GM18502 (cell line): ENCODE results near the gene AKR7A2.
"Not testable (repeated sequence)": the region's sequence is repeated elsewhere in the genome, so short reads cannot be mapped to it uniquely, and the experiment has no call there.

Experiments used
- ATAC-seq: cut with Tn5 transposase; IDR thresholded peaks from one replicate; pipeline ENCODE4 v1.9.1; 2021; ENCODE audit warnings: mild to moderate bottlenecking; ENCODE audit not compliant: unreplicated experiment, poor library complexity

Gene AKR7A2

GRCh38 chr1:19309123-19309813, 2.7 kb downstream of the AKR7A2 start:
- ATAC-seq = no peak

- ATAC-seq = no peak
Measured at GRCh38 chr1:19308509-19308907, 3.4 kb downstream of the AKR7A2 start.

GRCh38 chr1:19307794-19308508, 4.0 kb downstream of the AKR7A2 start:
- no peak for ATAC-seq

DNA sequence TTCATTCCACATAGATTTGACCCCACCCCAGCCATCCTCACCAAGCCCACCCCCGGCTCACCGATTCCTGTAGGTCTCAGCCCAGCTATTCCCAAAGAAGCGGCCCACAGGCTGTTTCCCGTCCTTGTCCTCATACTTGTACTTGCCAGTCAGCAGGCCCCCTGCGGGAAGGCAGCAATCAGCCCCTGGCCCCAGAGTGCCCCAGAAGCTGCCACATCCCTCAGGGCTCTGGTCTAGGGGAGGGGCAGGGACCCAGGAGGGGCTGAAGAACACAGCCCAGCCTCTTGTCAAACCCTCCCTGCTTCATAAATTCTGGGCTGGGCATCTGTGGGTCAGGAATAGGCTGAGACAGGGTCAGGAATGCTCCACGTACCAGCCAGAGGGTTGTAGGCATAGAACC, 5.0 kb downstream of the AKR7A2 start:
- no peak for ATAC-seq

DNA sequence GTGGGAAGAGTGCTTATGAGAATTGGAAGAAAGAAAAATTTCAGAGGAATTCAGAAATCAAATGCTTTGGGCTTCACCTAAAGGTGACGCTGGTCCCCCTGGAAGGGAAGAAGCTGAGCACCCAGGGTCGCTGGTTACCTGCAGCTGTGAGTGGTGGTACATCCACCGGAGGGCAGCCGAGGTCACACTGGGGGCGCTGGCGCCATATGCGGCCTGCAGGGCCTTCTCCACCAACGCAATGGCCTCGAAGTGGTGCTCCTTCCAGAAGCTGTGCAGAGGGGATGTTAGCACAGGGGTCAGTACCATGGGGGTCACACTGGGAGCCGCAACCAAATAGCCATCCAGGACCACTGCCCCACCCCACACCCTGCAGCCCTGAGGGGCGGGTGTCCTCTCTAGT, 6.1 kb downstream of the AKR7A2 start:
- ATAC-seq = no peak

- not testable (repeated sequence) for ATAC-seq
Measured at GRCh38 chr1:19304081-19304480, 7.9 kb downstream of the AKR7A2 start.

DNA sequence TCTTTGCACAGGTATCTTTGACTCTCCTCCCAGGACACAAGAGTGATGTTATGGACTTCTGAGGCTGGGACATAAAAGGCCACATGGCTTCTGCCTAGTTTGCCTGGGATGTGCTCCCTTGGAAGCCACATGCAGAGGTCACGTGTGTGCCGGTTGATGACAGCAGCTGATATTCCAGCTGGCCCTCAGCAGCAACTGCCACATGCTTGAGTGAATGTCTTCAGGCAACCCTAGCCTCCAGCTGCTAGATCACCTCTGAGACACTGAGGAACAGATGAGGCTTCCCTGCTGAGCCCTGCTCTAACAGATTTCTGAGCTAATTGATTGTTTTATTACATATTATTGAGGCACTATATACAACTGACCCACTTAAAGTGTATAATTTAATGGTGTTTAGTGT, 11.7 kb downstream of the AKR7A2 start:
- no peak for ATAC-seq

DNA sequence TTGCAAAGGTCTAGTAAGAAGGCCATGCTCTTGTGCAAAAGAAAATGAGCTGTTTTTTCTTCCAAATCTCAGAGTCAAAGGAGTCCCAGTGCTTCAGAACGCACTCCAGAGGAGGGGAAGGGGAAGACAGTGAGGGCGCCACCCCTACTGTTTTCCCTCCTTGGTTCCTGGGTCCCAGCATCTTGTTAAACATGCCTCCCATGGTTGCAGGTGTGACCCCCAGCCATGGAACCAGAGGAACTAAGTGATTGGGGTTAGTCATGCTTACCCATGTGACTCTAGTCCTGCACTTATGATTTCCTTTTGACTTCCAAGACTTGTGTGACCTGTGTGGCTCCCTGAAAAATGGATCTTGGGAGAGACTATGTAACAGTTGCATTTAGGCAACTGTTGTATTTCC, 17.3 kb downstream of the AKR7A2 start:
- ATAC-seq = no peak

DNA sequence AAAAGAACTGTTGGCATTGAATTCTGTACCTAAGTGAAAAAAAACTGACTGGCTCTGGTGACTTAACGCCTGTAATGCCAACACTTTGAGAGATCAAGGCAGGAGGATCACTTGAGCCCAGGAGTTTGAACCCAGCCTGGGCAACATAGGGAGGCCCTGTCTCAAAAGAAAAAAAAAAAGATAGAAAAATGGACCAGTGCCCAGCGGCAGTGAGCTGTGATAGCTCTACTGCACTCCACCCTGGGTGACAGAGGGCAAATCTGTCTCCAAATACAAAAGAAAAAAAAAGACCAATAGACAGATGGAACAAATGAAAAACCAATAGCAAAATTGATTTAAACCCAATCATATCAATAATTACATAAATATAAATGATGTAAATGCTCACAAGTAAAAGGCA, 22.7 kb downstream of the AKR7A2 start:
- no peak for ATAC-seq

DNA sequence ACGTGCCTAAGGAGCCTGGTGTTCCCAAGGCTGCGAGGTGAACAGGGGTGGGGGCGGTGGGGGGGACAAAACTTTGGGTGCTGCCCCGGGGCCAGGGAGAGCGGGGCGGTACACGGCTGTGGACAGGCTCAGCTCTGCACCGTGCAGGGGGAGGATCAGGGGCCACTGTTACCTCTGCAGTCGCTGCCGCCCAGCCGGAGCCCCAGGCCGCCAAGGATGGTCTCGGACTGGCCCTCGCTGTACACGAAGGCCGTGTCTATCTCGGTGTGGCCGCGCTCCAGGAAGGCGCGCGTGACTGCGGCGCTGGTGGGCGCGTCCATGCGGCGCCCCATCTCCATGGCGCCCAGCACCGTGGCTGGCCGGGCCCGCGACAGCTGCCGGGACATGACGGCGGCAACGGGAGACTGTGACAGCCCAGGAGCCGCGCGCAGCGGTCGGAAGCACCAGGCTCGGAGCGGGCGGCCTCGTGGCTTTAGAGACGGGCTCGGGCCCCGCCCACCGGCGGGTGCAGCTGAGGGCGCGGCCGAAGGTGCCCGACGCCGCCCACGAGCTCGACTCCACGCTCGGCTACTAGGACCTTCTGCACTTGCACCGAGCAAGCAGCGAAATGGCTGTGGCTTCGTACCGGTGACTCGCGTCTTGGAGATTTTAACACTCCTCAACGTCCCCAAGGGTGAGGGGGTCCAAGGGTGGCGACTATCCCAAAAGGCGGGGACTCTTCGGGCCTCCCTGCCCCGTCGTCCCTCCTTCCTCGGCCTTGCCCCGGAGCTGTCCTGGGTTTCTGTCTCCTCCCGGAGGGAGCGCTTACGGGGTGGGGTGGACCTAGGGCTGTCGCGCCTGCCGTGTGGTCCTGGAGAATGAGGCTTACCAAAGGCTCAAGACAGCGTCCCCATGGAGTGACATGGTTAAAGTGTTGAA, 23.4 kb downstream of the AKR7A2 start, which contains the start of gene AKR7A3:
Gene AKR7A3 (minus strand): TSS at position 447 of the 918 bp plus-strand sequence. CDS start 61 bp downstream, at position 386.
- ATAC-seq = not testable (repeated sequence)

DNA sequence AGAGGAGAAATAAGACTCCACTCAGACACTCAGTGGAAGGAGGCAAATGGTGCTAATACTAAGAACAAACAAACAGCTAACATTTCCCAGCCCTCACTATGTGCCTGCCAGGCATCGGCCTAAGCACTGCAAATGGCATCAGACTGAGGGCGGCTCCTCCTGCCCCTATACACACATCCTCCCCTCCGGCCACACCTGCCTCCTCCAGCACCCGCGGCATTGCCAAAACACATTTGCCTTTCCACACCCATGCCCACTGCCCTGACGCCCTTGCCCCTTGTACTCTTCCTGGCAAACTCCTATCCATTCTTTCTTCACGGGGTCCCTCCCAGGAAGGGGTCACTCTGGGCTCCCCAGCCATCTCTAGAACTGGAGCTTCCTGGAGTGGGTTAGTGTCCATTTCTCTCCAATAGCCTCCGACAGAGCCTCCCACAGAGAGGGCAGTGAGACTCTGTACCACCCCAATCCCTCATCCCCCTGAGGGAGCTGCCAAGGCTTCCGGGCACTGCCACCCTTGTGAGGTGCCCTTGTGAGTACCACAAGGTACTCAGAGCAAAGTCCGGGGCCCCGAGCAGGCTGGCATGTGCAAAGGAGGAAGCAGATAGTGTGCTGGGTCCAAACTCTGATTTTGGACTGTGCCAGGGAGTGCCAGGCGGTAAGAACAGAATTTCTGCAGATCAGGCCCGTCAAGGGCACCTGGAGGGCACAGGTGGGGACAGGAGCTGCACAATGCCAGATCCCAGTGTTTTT, 24.3 kb downstream of the AKR7A2 start:
- no peak for ATAC-seq

DNA sequence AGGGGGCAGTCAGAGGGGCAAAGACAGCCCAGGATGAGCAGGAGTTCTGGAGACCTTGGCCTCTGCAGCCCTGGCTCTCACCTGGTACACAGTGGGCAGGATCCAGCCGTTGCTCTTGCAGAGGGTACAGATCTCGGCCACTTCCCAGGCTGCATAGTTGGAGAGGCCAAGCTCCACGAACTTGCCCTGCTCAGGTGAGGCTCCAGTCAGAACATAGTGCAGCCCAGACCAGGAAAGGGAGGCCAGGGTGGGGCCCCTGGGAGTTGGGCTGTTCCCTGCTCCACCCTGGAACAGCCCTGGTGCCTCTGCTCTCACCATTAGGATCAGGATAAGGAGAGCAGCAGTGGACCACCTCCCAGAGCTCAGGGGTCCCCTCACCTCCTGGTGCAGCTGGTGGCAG, 26.1 kb downstream of the AKR7A2 start:
- ATAC-seq = not testable (repeated sequence)

DNA sequence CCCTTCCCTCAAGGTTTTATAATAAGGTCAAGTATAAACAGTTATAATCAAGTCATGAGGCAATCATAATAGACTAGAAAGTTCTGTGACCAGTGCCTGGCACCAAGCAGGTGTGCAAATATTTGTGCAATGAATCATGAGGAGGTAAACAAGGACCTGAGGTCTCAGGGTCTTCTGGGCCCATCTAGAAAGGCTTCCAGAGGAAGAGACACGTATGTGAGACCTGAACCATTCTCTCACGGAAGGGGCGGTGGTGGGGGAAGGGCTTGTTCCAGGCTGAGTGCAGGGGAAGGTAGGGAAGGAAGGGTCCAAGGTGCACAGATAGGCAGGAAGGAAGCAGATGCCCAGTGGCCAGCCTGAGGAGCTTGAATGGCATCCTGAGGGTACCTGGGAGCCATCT, 26.6 kb downstream of the AKR7A2 start:
- ATAC-seq = not testable (repeated sequence)

- no peak for ATAC-seq
Measured at GRCh38 chr1:19284881-19285280, 27.1 kb downstream of the AKR7A2 start.

DNA sequence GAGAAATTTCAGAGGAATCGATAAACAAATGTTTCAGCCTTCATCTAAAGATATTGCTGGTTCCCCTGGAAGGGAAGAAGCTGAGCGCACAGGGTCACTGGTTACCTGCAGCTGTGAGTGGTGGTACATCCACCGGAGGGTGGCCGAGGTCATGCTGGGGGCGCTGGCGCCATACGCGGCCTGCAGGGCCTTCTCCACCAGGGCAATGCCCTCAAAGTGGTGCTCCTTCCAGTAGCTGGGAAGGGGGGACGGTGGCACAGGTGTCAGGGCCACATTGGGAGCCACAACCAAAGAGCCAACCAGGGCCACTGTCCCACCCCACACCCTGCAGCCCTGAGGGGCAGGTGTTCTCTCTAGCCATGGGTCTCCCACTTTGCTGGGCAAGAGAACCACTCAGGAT, 28.1 kb downstream of the AKR7A2 start:
- no peak for ATAC-seq

DNA sequence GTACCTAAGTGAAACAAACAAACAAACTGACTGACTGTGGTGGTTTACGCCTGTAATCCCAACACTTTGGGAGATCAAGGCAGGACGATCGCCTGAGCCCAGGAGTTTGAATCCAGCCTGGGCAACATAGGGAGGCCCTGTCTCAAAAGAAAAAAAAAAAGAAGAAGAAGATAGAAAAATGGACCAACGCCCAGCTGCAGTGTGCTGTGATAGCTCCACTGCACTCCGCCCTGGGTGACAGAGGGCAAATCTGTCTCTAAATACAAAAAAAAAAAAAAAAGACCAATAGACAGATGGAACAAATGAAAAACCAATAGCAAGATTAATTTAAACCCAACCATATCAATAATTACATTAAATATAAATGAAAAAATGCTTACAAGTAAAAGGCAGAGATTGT, 37.3 kb downstream of the AKR7A2 start:
- no peak for ATAC-seq

DNA sequence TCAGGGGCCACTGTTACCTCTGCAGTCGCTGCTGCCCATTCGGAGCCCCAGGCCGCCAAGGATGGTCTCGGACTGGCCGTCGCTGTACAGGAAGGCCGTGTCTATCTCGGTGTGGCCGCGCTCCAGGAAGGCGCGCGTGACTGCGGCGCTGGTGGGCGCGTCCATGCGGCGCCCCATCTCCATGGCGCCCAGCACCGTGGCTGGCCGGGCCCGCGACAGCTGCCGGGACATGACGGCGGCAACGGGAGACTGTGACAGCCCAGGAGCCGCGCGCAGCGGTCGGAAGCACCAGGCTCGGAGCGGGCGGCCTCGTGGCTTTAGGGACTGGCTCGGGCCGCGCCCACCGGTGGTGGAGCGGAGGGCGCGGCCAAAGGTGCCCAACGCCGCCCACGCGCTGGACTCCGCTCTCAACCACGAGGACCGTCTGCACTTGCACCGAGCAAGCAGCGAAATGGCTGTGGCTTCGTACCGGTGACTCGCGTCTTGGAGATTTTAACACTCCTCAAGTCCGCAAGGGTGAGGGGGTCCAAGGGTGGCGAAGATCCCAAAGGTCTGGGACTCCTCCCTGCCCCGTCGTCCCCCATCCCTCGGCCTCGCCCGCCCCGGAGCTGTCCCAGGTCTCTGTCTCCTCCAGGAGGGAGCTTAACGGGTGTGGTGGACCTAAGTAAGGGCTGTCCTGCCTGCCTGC, 38.0 kb downstream of the AKR7A2 start:
- ATAC-seq = not testable (repeated sequence)

DNA sequence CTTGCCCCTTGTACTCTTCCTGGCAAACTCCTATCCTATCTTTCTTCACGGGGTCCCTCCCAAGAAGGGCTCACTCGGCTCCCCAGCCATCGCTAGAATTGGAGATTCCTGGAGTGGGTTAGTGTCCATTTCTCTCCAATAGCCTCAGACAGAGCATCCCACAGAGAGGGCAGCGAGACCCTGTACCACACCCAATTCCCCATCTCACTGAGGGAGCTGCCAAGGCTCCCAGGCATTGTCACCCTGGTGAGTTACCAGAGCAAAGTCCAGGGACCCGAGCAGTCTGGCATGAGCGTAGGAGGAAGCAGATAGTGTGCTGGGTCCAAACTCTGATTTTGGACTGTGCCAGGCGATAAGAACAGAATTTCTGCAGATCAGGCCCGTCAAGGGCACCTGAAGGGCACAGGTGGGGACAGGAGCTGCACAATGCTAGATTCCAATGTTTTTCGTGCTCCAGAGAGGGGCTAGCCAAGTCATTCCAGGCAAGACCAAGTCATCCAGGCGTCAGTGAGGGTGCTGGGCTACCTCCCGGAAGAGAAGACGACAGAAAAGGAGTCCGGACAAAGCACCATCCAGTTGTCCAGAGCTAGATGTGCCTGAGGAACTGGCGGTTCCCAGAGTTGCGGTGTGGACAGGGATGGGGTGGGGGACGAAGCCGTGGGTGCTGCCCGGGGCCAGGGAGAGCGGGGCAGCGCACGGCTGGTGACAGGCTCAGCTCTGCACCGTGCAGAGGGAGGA, 38.7 kb downstream of the AKR7A2 start:
- no peak for ATAC-seq

DNA sequence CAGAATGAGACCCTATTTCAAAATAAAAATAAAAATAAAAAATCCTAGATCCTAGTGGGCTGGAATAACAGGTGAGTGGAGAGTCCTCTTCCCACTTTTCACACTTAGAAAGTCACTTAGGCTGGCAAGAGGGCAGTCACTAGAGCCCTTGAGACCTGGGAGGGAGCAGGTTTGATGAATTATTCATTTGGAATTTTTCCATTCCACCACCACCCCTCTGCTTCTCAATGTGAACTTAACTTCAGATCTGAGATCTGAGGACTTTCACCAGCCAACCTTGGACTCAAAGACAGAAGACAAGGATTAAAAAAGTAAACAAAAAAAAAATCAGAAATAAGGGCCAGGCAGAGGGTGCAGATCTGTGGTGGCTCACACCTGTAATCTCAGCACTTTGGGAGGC, 39.9 kb downstream of the AKR7A2 start:
- ATAC-seq = no peak
